Stimulated activated CD8-positive, alpha-beta memory T cell treated with anti-CD3 and anti-CD28 coated beads, Interleukin-12 subunit alpha, Interleukin-12 subunit beta, amount 100 ng/mL, for 1 hour (primary cell): Measurements from ENCODE around the gene RNF220.

Experiments used
- DNase-seq: peaks from one replicate; pipeline ENCODE4 v3.0.0-alpha.2; 2020; ENCODE audit warnings: low read depth

The RNF220 gene

DNA sequence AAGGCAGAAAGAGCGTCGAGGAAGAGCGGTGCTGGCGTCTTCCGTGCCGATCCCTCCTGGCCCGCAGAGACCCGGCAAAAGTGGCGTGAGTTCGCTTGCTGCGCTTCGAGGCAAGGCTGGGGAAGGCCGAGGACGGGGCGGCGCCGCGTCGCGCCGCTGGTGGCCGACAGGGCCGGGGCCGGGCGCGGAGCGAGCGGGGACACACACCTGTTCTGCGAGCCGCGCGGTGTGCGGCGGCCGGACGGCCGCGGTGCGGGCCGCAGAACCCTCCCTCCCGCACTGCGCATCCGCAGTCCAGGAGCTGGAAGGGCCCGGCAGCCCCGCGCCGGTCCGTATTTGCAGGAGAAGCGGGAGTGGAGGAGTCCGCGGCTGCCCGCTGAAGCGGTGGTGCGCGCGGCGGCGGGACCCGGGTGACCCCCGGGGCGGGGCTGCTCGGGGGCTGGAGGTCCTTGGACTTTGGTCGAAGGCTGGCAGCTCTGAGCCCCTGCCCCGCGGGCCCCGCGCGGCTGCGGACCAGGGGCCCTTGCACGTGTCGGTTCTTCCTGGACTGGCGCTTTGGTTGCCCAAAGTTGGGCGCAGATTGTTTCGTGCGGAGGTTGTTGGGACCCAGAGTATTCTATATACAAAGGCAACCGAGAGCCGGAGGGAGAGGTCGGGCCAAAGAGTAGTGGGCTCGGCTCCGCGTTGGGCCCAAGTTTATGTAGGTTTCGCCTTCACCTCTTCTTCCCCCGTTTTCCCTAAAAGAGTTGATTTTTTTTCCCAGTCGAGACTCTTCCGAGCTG is 2.6 kb downstream of the RNF220 start:
- DNase-seq, result no peak

DNA sequence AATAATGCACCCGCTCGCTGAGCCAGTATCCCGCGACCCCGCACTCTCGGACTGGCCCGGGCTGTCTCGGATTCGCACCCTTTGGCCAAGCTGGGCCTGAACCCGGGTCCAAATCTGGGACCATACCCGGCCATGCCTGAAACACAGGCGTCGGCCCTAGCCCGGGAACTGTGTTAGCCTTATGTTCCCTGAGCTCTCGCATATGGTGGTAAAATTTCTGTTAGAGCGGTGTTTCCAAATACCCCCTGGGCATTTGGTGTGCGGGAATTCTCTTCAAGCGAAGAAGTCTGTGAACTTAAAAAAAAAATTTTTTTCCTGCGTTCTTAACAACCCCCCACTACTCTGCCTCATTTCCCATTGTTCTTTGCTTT is 3.1 kb downstream of the RNF220 start:
- DNase-seq, result no peak

DNA sequence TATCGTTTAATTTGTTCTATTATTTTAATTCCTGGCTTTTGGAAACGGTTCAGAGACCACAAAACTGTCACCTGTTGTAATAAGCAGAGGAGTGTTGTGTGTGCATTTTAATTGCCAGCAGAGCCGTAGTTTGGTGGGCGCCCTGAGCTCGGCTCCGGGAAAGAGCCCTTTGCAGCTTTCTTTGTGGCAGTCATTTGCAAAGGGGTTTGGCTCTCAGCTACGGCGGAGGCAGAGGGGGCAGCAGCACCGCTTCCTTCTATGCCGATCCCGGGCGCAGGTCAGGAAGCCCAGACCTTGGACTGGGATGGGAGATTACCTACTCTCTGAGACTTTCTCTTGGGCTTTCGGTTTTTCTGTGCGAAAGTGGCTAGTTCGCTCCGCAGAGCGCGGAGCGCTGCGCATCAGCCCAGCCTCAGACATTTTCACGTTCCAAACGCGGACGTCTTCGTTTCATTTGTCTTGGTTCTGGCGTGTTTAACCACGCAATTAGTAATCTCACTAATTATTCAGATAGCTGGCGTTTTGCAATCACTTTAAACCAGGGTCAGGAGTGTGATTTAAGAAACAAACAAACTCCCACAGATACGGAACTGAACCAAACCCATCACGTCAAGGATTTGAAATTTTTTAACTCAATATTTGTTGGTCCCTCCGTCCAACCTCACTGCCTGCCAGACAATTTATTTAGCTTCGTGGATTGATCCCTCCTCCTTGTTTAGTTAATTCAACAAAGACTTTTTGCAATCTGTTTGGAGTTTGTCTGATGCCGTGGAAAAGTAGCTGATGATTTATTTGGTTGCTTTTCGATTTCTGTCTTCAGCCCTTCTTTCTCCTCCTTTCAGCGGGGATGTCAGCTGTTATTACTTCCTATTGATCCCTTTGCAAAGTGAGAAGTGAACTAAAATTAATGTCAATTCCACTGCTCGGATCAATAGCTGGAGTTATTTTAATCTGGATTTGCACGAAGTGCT is 3.9 kb downstream of the RNF220 start:
- no peak for DNase-seq

DNA sequence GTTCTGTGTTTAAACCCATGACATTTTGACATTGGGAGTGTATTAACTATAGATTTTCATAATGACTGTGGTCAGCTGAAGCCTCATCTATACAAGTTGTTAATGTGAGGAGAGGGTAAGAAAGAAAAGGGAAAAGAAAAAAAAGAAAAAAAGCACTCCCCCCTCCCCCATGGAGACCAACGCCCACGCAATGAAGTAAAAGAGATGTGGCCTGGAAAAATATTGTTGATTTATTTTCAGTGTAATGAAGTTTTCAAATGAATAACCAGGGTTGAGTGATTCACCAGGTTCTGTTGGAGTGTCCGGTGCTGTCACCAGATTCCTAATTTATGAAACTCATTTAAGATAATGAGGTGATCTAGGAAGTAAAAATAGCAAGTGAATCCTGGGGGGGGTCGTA is 4.7 kb downstream of the RNF220 start:
- DNase-seq, result no peak

DNA sequence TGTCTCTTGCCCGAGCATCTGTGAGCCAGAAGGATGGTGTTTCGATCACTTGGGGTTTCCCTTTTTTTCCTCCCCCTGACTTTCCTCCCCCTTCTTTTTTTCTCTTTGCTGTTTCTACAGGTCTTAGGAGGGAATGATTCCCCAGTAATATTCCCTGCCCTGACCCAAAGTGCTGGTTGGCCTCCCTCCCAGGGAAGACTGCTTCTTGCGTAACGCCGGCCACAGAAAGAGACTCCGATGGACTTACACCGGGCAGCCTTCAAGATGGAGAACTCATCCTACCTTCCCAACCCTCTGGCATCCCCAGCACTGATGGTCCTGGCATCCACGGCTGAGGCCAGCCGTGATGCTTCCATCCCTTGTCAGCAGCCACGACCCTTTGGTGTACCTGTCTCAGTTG is 6.8 kb downstream of the RNF220 start:
- no peak for DNase-seq

DNA sequence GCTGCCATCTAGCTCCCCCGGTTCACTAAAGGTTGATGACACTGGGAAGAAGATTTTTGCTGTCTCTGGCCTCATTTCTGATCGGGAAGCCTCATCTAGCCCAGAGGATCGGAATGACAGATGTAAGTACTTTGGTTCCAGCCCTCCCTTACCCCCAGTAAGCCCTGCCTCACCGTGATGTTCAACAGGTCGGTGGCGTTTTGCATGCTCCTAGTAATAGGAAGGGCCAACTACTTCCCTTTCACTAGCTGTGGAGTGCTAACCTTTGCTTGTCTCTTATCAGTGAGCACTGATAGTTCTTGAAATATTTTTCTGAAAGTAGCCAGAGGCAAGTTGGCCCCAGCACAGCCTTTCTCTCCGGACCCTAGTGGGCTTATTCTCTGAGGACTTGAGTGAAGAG is 7.5 kb downstream of the RNF220 start:
- DNase-seq, result no peak

DNA sequence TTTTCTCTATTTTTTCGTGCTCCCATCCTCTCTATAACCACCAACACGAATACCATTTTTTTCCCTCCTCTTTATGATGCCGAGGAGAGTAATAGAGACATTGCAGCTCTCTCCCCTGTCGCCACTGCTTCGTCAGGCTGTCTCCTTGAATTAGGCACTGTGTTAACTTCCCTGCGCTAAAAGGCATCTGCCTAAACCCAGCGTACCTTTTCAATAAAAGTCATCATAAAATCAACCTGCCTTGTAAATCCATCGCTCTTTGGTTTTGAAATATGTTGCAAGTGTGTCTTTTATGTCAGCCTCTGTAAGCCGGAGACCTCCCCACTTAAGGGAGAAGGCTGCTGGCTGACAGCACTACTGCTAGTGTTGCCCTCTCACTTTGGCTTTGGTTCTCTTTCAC is 8.7 kb downstream of the RNF220 start:
- no peak for DNase-seq

DNA sequence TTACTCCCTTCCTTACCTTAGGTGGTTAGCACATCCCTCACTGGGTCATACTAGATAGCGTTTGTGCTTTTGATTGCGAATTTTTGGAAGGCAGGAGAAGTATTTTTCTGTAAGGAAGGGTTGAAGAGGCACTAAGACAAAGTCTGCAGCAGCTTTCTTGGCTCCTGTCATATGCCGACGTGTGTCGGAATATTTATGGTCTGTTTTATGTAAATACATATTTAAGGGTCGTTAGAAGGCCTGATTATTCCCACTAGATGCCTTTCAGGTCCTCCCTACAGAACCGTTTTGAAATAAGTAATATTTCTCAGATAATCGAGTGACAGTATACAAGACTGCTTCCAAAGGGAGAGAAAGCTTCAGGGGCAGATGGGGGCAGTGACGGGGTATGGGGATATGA is 10.0 kb downstream of the RNF220 start:
- DNase-seq, result no peak

DNA sequence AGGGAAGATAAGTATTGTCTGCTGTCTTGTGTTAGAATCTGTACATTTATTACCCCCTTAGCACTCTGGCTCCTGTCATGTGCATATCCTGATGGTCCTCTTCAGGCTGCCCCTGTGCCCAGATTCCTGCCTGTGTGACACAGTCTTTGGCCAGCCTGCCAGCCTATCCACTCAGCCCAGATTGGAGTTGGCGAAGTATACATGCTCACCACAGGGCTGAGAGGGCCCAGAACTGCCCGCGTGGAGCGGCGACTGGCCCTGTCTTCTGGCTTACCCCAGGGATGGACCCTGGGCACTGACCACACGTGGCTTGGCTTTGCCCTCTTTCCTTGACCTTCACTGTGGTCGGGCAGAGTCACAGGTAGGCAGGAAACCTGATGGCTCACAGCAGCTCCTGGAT is 11.4 kb downstream of the RNF220 start:
- no peak for DNase-seq

DNA sequence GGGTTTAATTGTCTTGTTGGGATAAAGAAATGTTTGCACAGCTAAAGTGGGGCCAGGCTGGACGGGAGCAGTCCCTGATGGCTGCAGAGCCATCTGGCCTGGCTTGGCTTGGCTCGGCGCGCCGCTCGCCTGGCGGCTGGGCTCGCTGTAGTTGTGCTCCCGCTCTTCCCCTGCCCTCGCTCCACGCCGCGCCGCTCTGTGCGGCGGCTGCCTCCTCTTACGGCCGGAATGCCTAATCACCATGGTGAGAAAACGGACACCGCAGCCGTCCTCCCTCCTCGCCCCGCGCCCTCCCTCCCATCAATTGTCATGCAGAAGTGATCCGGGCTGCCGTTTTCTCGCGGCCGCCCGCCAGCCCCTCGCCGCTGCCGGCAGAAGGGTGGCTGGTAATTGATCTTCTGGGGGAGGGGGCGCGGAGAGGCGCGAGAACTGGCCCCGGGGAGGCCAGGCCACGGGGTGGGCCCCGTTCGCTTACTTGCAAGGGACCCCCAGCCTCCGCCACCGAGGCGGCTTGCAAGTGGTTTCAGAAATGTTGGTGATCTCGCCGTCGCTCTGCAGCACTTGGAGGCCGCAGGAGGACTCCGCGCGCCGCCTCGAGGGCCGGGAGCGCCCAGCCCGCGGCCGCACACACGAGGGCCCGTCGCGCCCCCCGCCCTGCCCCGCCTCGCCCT is 12.4 kb downstream of the RNF220 start:
- DNase-seq, result no peak

DNA sequence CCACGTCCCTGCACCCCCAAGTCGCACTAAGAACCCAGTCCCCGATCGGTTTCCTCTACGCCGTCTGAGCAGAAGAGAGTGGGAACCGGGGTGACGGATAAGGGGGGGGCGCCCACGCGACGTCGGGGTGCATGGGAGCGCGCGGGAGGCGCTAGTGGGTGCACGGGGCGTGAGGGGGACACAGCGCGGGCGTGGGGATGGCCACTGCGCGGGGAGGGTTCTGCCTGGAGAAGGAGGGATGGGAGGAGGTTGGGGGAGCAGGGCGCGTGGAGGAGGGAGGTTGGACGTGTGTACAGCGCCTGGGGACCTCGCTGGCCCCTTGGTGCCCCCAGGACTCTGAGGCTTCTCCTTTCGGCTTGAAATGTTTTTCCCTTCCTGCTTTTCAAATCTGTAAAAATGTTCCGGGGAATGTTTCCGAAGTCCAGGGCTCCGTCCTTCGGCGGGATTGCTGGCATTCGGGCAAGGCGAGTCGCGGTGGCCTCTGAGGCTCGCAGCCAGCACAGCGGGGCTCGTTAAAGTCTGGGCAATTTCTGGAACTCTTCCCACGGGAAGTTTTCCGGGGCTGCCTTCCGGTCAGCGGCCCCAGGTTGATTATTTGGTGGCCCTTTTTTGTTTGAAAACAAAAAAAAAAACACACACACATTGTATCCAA is 13.1 kb downstream of the RNF220 start:
- no peak for DNase-seq

DNA sequence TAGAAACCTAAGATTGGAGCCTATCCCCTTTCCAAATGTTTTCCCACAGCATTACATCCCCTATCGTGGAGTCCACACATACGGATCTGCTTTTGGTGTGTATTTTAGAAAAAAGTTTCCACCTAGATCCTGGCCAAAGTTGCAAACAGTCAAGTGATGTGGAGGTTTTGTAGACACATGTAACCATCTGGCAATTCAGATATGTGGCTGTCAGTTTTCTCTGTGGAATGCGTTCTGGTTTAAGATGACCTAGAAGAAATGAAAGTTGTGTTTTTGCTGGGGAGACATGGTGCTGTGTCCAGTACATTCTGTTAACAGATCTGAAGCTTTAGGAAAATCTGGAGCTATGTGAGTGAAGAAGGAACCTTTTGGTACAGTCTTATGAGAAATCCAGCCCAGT is 14.8 kb downstream of the RNF220 start:
- no peak for DNase-seq

DNA sequence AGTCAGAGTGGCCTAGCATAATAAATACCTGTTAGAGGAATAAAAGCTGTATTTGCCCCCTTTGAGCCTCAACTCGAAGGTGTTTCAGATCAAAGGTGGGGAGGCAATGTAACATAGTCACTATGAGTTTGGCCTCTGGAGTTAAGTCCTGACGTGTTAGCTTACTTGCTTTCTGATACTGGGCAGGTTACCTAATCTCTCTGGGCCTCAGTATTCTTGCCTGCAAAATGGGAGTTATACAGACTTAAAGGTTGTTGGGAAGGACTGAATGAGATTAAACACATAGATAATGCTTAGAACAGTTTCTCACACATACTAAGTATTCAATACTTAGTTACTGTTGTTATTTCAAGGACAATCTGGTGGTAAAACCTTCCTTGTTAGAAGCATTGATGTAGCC is 15.5 kb downstream of the RNF220 start:
- no peak for DNase-seq

DNA sequence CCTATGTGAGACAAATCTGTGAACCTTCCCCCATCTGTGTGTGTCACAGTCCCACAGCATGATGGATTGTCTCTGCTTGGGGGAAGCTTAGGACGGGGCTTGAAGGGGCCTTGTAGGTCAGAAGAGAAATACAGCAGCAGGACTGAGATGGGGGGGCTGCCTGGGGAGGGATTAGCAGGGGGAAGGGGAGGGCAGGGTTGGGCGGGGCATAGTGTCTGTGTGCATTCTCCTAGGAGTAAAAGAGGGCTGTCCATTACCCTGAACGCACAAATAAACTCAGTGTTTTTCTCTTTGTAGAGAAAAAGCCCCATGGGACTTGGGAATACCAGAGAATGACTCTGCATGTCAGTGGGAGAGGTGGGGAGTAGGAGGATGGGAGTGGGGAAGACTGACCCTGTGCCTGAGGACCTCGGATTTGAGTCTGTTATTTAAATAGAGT is 16.4 kb downstream of the RNF220 start:
- no peak for DNase-seq

DNA sequence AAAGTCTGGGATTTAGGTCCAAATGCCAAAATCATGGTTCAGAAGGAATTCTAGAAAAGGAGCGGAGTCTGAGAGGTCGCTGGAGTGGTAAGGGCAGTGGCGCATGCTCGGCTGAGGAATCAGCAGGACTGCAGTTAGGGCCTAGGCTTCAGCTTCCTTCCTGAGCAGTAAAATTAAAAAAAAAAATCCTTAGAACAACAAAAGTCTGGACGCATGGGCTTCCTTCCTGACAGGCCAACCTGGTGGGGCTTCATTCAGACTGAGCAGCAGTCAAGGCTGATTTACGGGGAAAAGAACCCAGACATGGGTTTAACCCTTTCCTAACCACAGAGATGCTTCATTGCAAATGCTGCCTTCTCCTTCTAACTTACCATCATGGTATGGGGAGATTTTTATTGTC is 17.1 kb downstream of the RNF220 start:
- no peak for DNase-seq

DNA sequence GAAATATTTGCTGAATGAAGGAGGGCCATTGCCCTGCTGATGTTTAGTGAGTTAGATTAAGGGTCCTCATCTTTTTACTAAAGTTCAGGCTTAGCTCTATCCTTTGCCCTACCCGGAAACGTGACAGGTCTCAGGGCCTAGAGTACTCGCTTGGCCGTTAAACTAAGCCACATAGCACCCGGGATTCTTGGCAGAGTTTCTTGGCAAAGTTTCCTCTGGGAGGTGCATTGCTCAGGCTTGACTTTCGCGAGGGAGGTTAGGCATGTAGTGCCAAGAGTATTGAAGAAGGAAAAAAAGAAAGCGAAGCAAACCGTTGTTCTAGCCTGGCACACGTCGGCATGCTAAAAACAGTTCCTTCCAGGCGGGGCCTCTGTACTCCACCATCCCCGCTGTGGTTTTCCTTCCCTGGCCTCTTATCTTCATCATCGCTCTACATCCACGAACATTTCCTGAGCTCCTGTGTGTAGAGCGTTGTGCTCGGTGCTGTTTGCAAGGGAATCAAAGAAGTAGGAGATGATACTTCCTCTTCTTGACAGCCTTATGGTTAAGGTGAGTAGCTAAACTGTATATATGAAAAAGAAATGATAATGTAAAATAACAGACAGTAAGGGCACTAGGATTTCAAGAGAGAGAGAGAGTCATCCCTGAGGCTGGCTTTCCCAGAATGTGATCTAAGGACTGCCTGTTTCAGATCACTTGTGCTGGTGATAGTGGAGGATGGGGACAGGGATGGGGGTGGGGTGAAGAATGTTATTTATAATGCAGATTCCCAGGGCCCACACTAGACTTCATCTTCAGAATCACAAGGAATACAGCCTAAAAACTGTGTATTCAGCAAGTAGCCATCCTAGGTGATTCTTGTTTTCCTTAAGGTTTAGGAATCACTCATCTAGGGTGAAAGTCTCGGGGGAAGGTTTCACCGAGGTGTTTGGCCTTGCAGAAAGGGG is 18.8 kb downstream of the RNF220 start:
- no peak for DNase-seq

DNA sequence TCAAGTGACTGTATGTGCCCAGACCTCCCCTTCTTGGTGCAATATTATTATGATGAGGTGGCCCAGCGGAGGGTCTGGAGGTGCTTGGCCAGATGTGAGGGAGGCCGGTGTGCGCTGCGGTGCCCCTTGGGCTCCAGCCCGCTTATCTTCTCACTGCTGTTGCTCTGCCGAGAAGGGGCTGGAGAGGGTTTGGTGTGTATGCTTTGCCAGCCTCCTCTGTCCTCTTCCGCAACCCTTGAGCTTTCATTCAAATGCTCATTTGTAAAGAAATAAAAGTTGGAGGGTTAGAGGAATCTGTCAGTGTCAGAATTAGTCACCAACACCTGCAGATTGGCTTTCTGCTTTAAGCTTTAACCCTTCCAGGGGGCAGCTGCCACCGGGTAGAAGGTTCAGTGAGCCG is 19.7 kb downstream of the RNF220 start:
- no peak for DNase-seq

DNA sequence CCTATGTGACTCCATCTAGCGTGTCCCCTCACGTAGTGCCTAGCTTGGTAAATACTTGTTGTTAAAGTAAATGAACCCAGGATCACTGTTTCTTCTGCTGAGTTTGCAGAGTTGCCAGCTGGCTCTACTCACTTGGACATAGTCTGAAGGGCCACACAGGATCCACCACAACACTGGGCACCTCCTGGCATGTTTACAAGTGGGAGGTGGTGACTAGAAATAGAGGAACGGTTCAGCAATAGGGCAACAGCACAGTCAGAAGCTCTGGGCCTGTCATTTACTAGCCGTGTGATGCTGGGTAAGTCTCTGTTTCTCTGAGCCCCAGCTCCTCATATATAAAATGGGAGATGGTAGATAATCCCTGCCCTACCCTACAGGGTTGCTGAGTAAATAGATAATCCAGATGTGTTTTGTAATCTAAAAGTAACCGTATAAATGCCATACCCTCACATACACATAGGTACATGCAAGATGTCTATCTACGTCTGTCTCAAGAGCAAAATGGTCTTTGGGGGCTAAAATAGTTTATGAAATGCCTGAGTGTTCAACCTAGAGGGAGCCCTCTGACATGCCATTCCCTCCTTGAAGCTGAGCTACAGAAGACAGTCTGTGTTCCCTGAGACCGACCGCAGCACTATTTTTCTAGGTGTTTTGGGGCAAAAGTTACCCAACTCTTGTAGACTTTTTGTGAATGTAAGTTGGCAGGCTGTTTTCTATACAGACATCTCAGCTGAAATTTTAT is 20.5 kb downstream of the RNF220 start:
- DNase-seq, result no peak

DNA sequence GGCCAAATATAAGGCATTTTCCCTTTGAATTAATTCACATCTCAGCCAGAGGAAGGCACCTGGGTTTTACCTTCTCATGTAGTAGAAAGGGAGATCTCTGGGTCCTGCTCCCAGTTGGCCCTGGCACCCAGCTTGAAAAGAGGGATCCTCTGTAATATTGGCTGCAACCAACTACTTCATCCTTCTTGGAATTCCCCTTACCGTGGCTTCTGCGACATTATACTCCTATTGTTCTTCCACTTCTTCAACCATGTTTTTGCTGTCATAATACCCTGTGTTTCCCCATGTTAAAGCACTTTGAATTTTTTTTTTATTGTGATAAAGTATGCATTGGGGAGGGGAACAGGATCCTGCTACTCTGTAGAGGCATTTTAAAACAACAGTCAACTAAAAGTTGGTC is 26.8 kb downstream of the RNF220 start:
- DNase-seq, result no peak

DNA sequence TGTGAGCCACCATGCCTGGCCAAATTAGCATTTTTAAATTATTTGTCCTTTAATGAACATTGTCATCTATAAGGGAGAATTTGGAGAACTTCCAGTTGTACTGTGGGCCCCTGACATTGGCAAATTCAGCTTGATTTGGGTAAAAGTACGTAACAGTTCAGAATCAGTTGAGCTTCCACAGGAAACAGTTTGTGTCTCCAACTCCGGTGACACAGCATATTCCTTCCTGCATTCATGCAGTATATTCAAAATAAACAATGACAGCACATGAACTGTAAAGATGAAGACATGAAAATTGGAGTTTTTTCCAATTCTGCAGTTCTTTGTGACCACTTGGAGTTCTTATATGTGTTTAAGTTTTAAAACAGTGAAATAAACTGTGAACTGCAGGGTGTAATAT is 28.2 kb downstream of the RNF220 start:
- DNase-seq, result no peak
